ENCODE results near the gene KCNN2. TPM values are rescaled to one million over a fixed set of nuclear protein-coding genes. Genes with fewer than 3 reads are reported as not detected.

Gene KCNN2
- total RNA-seq, 3 donors from 2014 or later (not counting 1 experiment from before 2014, with no cell fraction given): not detected

DNA sequence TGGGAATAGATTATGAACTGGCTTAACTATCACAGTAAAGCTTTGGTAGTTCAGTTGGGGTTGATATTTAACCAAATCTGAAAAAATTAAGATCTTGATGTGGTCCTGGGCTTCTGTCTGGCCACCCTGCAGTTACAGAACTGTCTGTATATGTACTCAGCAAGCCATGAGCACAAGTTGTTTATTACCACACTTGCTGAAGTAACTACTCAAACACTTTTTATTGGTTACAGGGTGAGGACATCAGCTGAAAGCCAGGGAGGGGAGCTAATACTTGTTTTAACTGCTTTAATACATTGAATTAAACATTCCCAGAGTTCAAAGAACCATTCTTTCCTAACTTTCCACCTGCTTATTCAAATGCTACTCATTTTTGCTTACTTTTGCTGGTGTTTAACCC, 29.4 kb upstream of the KCNN2 start:
- ATAC-seq (no peak), DNase-seq (no peak)
- Histone ChIP-seq H3K9me3 (ENCODE audit: control insufficient read depth, insufficient read depth, low read length) (no peaks in the 10 kb centered on the region), H3K4me3 (ENCODE audit: low read length) (no peak overlapping the region), H3K4me1 (ENCODE audit: control insufficient read depth, insufficient read depth, low read length) (no peaks in the 10 kb centered on the region), H3K36me3 (ENCODE audit: control insufficient read depth, insufficient read depth, low read length) (no peaks in the 10 kb centered on the region), H3K27me3 (ENCODE audit: control insufficient read depth, insufficient read depth, low read length) (no peaks in the 10 kb centered on the region), H3K27ac (ENCODE audit: low read length) (no peak overlapping the region)
- Mint-ChIP-seq H3K9me3 (peaks cover 0 to 2% of the 10 kb centered on the region in 2 donors), H3K27ac (no peak overlapping the region), H3K27me3 (ENCODE audit: low read depth in 2 of 2) (no peaks in the 10 kb centered on the region), H3K4me3 (no peak overlapping the region), H3K36me3 (no peaks in the 10 kb centered on the region), H3K4me1 (no peaks in the 10 kb centered on the region)
- intact Hi-C loops (cut with micrococcal nuclease): no loop called here
- TF ChIP-seq, protein P1, sequence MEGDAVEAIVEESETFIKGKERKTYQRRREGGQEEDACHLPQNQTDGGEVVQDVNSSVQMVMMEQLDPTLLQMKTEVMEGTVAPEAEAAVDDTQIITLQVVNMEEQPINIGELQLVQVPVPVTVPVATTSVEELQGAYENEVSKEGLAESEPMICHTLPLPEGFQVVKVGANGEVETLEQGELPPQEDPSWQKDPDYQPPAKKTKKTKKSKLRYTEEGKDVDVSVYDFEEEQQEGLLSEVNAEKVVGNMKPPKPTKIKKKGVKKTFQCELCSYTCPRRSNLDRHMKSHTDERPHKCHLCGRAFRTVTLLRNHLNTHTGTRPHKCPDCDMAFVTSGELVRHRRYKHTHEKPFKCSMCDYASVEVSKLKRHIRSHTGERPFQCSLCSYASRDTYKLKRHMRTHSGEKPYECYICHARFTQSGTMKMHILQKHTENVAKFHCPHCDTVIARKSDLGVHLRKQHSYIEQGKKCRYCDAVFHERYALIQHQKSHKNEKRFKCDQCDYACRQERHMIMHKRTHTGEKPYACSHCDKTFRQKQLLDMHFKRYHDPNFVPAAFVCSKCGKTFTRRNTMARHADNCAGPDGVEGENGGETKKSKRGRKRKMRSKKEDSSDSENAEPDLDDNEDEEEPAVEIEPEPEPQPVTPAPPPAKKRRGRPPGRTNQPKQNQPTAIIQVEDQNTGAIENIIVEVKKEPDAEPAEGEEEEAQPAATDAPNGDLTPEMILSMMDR (IDR thresholded peaks at IDR 0.05): no peak

DNA sequence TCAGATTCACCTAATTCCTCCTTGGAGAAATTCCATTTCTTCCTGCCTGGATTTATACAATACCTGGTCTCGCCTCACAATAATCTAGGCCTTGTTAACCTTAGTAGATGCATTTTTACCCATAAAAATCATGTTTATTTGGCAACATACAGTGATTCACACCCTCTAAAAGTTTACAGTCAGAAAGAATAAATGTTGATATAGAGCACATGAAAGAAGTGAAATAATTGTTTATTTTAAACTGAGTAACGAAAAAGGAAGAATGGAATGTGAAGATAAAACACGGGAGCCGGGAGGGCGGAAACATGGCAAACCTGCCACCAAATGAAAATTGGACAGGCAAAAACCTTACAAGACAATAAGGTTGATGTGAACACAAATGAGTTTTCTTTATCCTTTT, 28.9 kb upstream of the KCNN2 start:
- no peaks in the 10 kb centered on the region for H3K36me3 Mint-ChIP-seq
- no peak overlapping the region for H3K4me3 Mint-ChIP-seq
- Histone ChIP-seq H3K9me3 (ENCODE audit: control insufficient read depth, insufficient read depth, low read length) (no peaks in the 10 kb centered on the region), H3K36me3 (ENCODE audit: control insufficient read depth, insufficient read depth, low read length) (no peaks in the 10 kb centered on the region), H3K4me1 (ENCODE audit: control insufficient read depth, insufficient read depth, low read length) (no peaks in the 10 kb centered on the region), H3K4me3 (ENCODE audit: low read length) (no peak overlapping the region), H3K27ac (ENCODE audit: low read length) (no peak overlapping the region), H3K27me3 (ENCODE audit: control insufficient read depth, insufficient read depth, low read length) (no peaks in the 10 kb centered on the region)
- no peak overlapping the region for H3K27ac Mint-ChIP-seq
- H3K9me3 Mint-ChIP-seq: peaks cover 0 to 2% of the 10 kb centered on the region in 2 donors
- intact Hi-C loops (cut with micrococcal nuclease): no loop called here
- ATAC-seq (no peak), DNase-seq (no peak)
- WGBS (ENCODE audit: insufficient coverage): 76% methylated on average over 5 of the region's 5 CpGs
- no peaks in the 10 kb centered on the region for H3K4me1 Mint-ChIP-seq
- H3K27me3 Mint-ChIP-seq (ENCODE audit: low read depth in 2 of 2): no peaks in the 10 kb centered on the region
- TF ChIP-seq, protein P1 (IDR thresholded peaks at IDR 0.05): no peak

DNA sequence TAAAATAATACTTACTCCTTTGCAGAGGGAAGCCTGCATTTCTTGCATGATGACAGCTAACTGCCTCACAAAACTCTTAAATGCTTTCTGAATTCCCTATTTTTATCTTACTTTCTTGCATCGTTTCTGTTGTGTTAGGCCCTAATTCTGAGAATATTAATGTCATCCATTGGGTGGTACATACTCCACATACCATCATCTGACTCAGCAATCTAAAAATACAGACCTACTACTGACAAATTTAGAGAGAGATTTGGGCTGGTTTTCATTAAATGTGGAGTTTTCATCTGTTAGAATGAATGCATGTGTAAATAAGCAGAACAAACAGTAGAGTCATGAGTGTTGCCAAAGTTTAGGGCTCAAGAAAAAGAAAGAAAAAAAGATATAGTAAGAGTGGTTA, 26.5 kb upstream of the KCNN2 start:
- H3K27ac Mint-ChIP-seq: no peak overlapping the region

DNA sequence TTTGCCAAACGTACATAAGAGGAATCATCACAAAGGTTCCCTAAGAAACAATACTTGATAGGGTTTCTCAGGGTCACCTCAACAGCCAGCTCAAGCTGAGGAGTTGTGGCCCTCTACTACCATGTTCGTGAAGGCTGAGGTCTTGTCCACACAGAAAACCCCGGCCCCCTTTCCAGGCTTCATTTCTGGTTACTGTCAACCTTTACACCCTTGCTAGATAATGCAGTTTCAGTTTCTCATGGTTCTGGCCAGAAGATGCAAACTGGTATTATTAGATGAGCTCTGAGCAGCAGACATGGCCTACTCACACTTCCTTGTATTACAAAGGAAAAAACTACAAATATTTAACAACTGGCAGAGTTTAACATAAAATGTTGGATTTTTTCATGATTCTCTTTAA, 22.8 kb upstream of the KCNN2 start:
- 69% methylated on average over 3 of the region's 3 CpGs for WGBS (ENCODE audit: insufficient coverage)
- Mint-ChIP-seq H3K4me3 (no peak overlapping the region), H3K27me3 (ENCODE audit: low read depth in 2 of 2) (no peaks in the 10 kb centered on the region), H3K9me3 (peaks cover 2 to 3% of the 10 kb centered on the region in 2 donors), H3K4me1 (no peaks in the 10 kb centered on the region), H3K27ac (no peak overlapping the region), H3K36me3 (no peaks in the 10 kb centered on the region)
- no peaks in the 10 kb centered on the region for H3K9me3 ChIP-seq (ENCODE audit: control insufficient read depth, insufficient read depth, low read length)
- no peaks in the 10 kb centered on the region for H3K27me3 ChIP-seq (ENCODE audit: control insufficient read depth, insufficient read depth, low read length)
- TF ChIP-seq, protein P1 (IDR thresholded peaks at IDR 0.05): no peak
- DNase-seq (no peak), ATAC-seq (no peak)
- no peak overlapping the region for H3K4me3 ChIP-seq (ENCODE audit: low read length)
- intact Hi-C loops (cut with micrococcal nuclease): no loop called here
- H3K27ac ChIP-seq (ENCODE audit: low read length): no peak overlapping the region
- H3K36me3 ChIP-seq (ENCODE audit: control insufficient read depth, insufficient read depth, low read length): no peaks in the 10 kb centered on the region
- no peaks in the 10 kb centered on the region for H3K4me1 ChIP-seq (ENCODE audit: control insufficient read depth, insufficient read depth, low read length)

More for the DNA sequence above, 26.5 kb upstream of the KCNN2 start:
- no peak for DNase-seq
- no peak overlapping the region for H3K4me3 Mint-ChIP-seq
- H3K9me3 Mint-ChIP-seq: peaks cover 0 to 2% of the 10 kb centered on the region in 2 donors
- TF ChIP-seq, protein P1 (IDR thresholded peaks at IDR 0.05): no peak
- H3K36me3 ChIP-seq (ENCODE audit: control insufficient read depth, insufficient read depth, low read length): no peaks in the 10 kb centered on the region
- no peak overlapping the region for H3K4me3 ChIP-seq (ENCODE audit: low read length)
- no peaks in the 10 kb centered on the region for H3K27me3 ChIP-seq (ENCODE audit: control insufficient read depth, insufficient read depth, low read length)
- WGBS (ENCODE audit: insufficient coverage): 57% methylated on average over 1 of the region's 1 CpG
- no peak for ATAC-seq
- no peaks in the 10 kb centered on the region for H3K27me3 Mint-ChIP-seq (ENCODE audit: low read depth in 2 of 2)
- H3K36me3 Mint-ChIP-seq: no peaks in the 10 kb centered on the region
- no peaks in the 10 kb centered on the region for H3K4me1 Mint-ChIP-seq
- intact Hi-C loops (cut with micrococcal nuclease): no loop called here
- H3K9me3 ChIP-seq (ENCODE audit: control insufficient read depth, insufficient read depth, low read length): no peaks in the 10 kb centered on the region
- H3K4me1 ChIP-seq (ENCODE audit: control insufficient read depth, insufficient read depth, low read length): no peaks in the 10 kb centered on the region
- no peak overlapping the region for H3K27ac ChIP-seq (ENCODE audit: low read length)

Data from natural killer cell (primary cell).